MM.1S (cell line): ENCODE results near the gene S100A4.

ENCODE experiments used
- DNase-seq: peaks from one replicate; pipeline ENCODE4 v3.0.0-alpha.2; 2015
- H2AFZ ChIP-seq: fragments of 300-600 bp; sonication (generic); 2 replicates; pipeline ENCODE4 v1.6.0; 2016; ENCODE audit warnings: antibody characterized with exemption, low read length
- H3F3A ChIP-seq: fragments of 300-600 bp; sonication (generic); 2 replicates; pipeline ENCODE4 v1.6.1; 2016; ENCODE audit warnings: mild to moderate bottlenecking, antibody characterized with exemption, low read length, moderate library complexity, mixed read lengths; ENCODE audit not compliant: insufficient read depth
- H3K27ac ChIP-seq: fragments of 300-600 bp; sonication (generic); 2 replicates; pipeline ENCODE4 v1.5.1; 2016; ENCODE audit warnings: mild to moderate bottlenecking, low read length
- H3K27me3 ChIP-seq: fragments of 300-600 bp; sonication (generic); replicated peaks from 2 replicates; pipeline ENCODE4 v1.6.0; 2016; ENCODE audit warnings: low read length; ENCODE audit not compliant: insufficient read depth
- H3K36me3 ChIP-seq: fragments of 300-600 bp; sonication (generic); replicated peaks from 2 replicates; pipeline ENCODE4 v1.6.1; 2016; ENCODE audit warnings: mild to moderate bottlenecking, low read length, mixed read lengths; ENCODE audit not compliant: insufficient read depth
- H3K4me1 ChIP-seq: fragments of 300-600 bp; sonication (generic); 2 replicates; pipeline ENCODE4 v1.6.1; 2016; ENCODE audit warnings: low read length, mixed read lengths
- H3K4me2 ChIP-seq: fragments of 300-600 bp; sonication (generic); 2 replicates; pipeline ENCODE4 v1.6.0; 2016; ENCODE audit warnings: low read depth, low read length
- H3K4me3 ChIP-seq: fragments of 300-600 bp; sonication (generic); 2 replicates; pipeline ENCODE4 v1.5.1; 2016; ENCODE audit warnings: low read length, mixed read lengths
- H3K79me2 ChIP-seq: fragments of 300-600 bp; sonication (generic); 2 replicates; pipeline ENCODE4 v1.6.1; 2016; ENCODE audit warnings: mixed run types, low read length, mixed read lengths
- H3K9ac ChIP-seq: fragments of 300-600 bp; sonication (generic); 2 replicates; pipeline ENCODE4 v1.6.1; 2016; ENCODE audit warnings: low read length, mixed read lengths
- H3K9me2 ChIP-seq: fragments of 300-600 bp; sonication (generic); replicated peaks from 2 replicates; pipeline ENCODE4 v1.6.1; 2016; ENCODE audit warnings: mild to moderate bottlenecking, low read length, mixed read lengths; ENCODE audit not compliant: insufficient read depth
- H3K9me3 ChIP-seq: fragments of 300-600 bp; sonication (generic); replicated peaks from 2 replicates; pipeline ENCODE4 v1.6.1; 2016; ENCODE audit warnings: mild to moderate bottlenecking, low read length, mixed read lengths; ENCODE audit not compliant: insufficient read depth
- H4K20me1 ChIP-seq: fragments of 300-600 bp; sonication (generic); 2 replicates; pipeline ENCODE4 v1.6.1; 2016; ENCODE audit warnings: mild to moderate bottlenecking, low read length, moderate library complexity, mixed read lengths; ENCODE audit not compliant: insufficient read depth
- CTCF ChIP-seq: fragments of 300-600 bp; sonication (generic); IDR thresholded peaks from 2 replicates; pipeline ENCODE4 v1.5.1; 2016; ENCODE audit warnings: antibody characterized with exemption, low read length, mixed read lengths
- EZH2 ChIP-seq: fragments of 300-600 bp; sonication (generic); optimal IDR thresholded peaks from 2 replicates; pipeline ENCODE3; 2017; ENCODE audit warnings: low read depth, mild to moderate bottlenecking, antibody characterized with exemption, low read length, mixed read lengths
- EZH2phosphoT487 ChIP-seq: fragments of 300-600 bp; sonication (generic); IDR thresholded peaks from 2 replicates; pipeline ENCODE4 v1.6.1; 2018; ENCODE audit warnings: antibody characterized with exemption, low read length

The S100A4 gene

GRCh38 chr1:153553830-153554541 lies 8.4 kb upstream of the S100A4 start:
- no peak overlapping the region for H3K27ac ChIP-seq
- no peaks in the 10 kb centered on the region for H3K9me3 ChIP-seq
- H3K36me3 ChIP-seq = no peaks in the 10 kb centered on the region
- DNase-seq = no peak
- H3F3A ChIP-seq = no peaks in the 10 kb centered on the region
- no peaks in the 10 kb centered on the region for H3K9me2 ChIP-seq
- no peak for TF ChIP-seq CTCF
- no peak for TF ChIP-seq EZH2
- TF ChIP-seq EZH2phosphoT487 = no peak
- no peak overlapping the region for H2AFZ ChIP-seq
- no peak overlapping the region for H3K4me3 ChIP-seq
- H3K79me2 ChIP-seq = no peaks in the 10 kb centered on the region
- no peaks in the 10 kb centered on the region for H4K20me1 ChIP-seq
- no peak overlapping the region for H3K9ac ChIP-seq
- no peak overlapping the region for H3K4me2 ChIP-seq
- no peaks in the 10 kb centered on the region for H3K27me3 ChIP-seq
- H3K4me1 ChIP-seq = no peaks in the 10 kb centered on the region

GRCh38 chr1:153553096-153553495 lies 7.5 kb upstream of the S100A4 start:
- H3K36me3 ChIP-seq = no peaks in the 10 kb centered on the region
- no peaks in the 10 kb centered on the region for H3K9me2 ChIP-seq
- no peak for DNase-seq
- H3K4me2 ChIP-seq = no peak overlapping the region
- TF ChIP-seq EZH2 = no peak
- TF ChIP-seq CTCF = no peak
- TF ChIP-seq EZH2phosphoT487 = no peak
- H3F3A ChIP-seq = no peaks in the 10 kb centered on the region
- H3K79me2 ChIP-seq = no peaks in the 10 kb centered on the region
- no peaks in the 10 kb centered on the region for H3K27me3 ChIP-seq
- no peak overlapping the region for H3K4me3 ChIP-seq
- no peak overlapping the region for H2AFZ ChIP-seq
- H3K4me1 ChIP-seq = no peaks in the 10 kb centered on the region
- no peak overlapping the region for H3K27ac ChIP-seq
- no peak overlapping the region for H3K9ac ChIP-seq
- H3K9me3 ChIP-seq = no peaks in the 10 kb centered on the region
- no peaks in the 10 kb centered on the region for H4K20me1 ChIP-seq

GRCh38 chr1:153552335-153552734 lies 6.7 kb upstream of the S100A4 start:
- no peak for DNase-seq
- Histone ChIP-seq H3K27me3 (no peaks in the 10 kb centered on the region), H2AFZ (no peak overlapping the region), H3K9me2 (no peaks in the 10 kb centered on the region), H4K20me1 (no peaks in the 10 kb centered on the region), H3K4me3 (no peak overlapping the region), H3K4me1 (no peaks in the 10 kb centered on the region), H3K79me2 (no peaks in the 10 kb centered on the region), H3K27ac (no peak overlapping the region), H3F3A (no peaks in the 10 kb centered on the region), H3K36me3 (no peaks in the 10 kb centered on the region), H3K9ac (no peak overlapping the region), H3K9me3 (no peaks in the 10 kb centered on the region), H3K4me2 (no peak overlapping the region)
- TF ChIP-seq EZH2 (no peak), EZH2phosphoT487 (no peak)

- H2AFZ ChIP-seq = no peak overlapping the region
- no peaks in the 10 kb centered on the region for H3K27me3 ChIP-seq
- no peaks in the 10 kb centered on the region for H3K9me2 ChIP-seq
- H3K27ac ChIP-seq = no peak overlapping the region
- H3K9me3 ChIP-seq = no peaks in the 10 kb centered on the region
- H3F3A ChIP-seq = no peaks in the 10 kb centered on the region
- DNase-seq = no peak
- H3K9ac ChIP-seq = no peak overlapping the region
- no peaks in the 10 kb centered on the region for H3K4me1 ChIP-seq
- no peaks in the 10 kb centered on the region for H3K79me2 ChIP-seq
- H4K20me1 ChIP-seq = no peaks in the 10 kb centered on the region
- no peaks in the 10 kb centered on the region for H3K36me3 ChIP-seq
- H3K4me2 ChIP-seq = no peak overlapping the region
- TF ChIP-seq EZH2 (no peak), EZH2phosphoT487 (no peak), CTCF (no peak)
- H3K4me3 ChIP-seq = no peak overlapping the region
Observed at GRCh38 chr1:153550827-153551500, 5.4 kb upstream of the S100A4 start.
